GM12878 (cell line): ENCODE results near the gene ARHGAP36. TPM values are rescaled to one million over a fixed set of nuclear protein-coding genes. Genes with fewer than 3 reads are reported as not detected.

Experiments used
- ATAC-seq: fragments of 200-7000 bp; cut with Tn5 transposase; 3 replicates; pipeline ENCODE4 v1.9.1; 2020; ENCODE audit warnings: mild to moderate bottlenecking, moderate library complexity
- BruUV-seq: library from RNA; stranded (reverse); fragments of 400-500 nt; replicated peaks from 2 replicates; lab custom pipeline; 2021; lab: Mats Ljungman, UMichigan
- CTCF ChIA-PET: fragments of 300-600 bp; sonication (Branson Sonifier 250); formaldehyde crosslinking; extraction: SDS; loops from one replicate; lab custom pipeline; 2021; ENCODE audit warnings: inconsistent platforms; lab: Yijun Ruan, JAX
- POLR2A ChIA-PET: fragments of 350-600 bp; formaldehyde crosslinking; extraction: SDS; loops from one replicate; lab custom pipeline; 2021; ENCODE audit warnings: inconsistent platforms; lab: Charles Lee
- RAD21 ChIA-PET: fragments of 300-600 bp; sonication (Branson Sonifier 250); formaldehyde crosslinking; loops from one replicate; lab custom pipeline; 2023; ENCODE audit warnings: antibody characterized with exemption; ENCODE audit not compliant: unreplicated experiment; lab: Charles Lee
- SMC1A ChIA-PET: fragments of 300-600 bp; sonication (Branson Sonifier 250); formaldehyde crosslinking; loops from one replicate; lab custom pipeline; 2023; ENCODE audit not compliant: unreplicated experiment, uncharacterized antibody; lab: Charles Lee
- DNase-seq: peaks from one replicate; pipeline ENCODE4 v3.0.0-alpha.2; 2011; ENCODE audit warnings: low read depth, low spot score
- FAIRE-seq: peaks from 3 replicates; lab custom pipeline; 2011; peaks lifted over from hg19 to GRCh38; lab: Jason Lieb, UNC
- H2AFZ ChIP-seq: 2 replicates; pipeline ENCODE4 v1.6.0; 2011; ENCODE audit warnings: low read depth, low read length, control low read depth; ENCODE audit not compliant: control insufficient read depth
- H3K27ac ChIP-seq: 2 replicates; pipeline ENCODE4 v1.5.1; 2011; ENCODE audit warnings: control low read depth; ENCODE audit not compliant: control insufficient read depth, insufficient read depth
- H3K27me3 ChIP-seq, 2 experiments: replicated peaks in 1 of 2; 2 replicates each; pipeline versions ENCODE4 v1.6.0 to v1.6.1; 2011; ENCODE audit warnings: low read length in 1 of 2; ENCODE audit not compliant: control insufficient read depth in 2 of 2, insufficient read depth in 2 of 2
- H3K36me3 ChIP-seq, 2 experiments: 2 replicates each; pipeline ENCODE4 v1.5.1; 2011; ENCODE audit warnings: low read length in 1 of 2; ENCODE audit not compliant: control insufficient read depth in 2 of 2, insufficient read depth in 2 of 2
- H3K4me1 ChIP-seq: 2 replicates; pipeline ENCODE4 v1.6.1; 2011; ENCODE audit warnings: mild to moderate bottlenecking, low read length, moderate library complexity, mixed read lengths; ENCODE audit not compliant: control insufficient read depth, insufficient read depth
- H3K4me2 ChIP-seq: 2 replicates; pipeline ENCODE4 v1.6.0; 2011; ENCODE audit warnings: control low read depth; ENCODE audit not compliant: control insufficient read depth, insufficient read depth
- H3K4me3 ChIP-seq: fragments of 200-600 bp; sonication (generic); 2 replicates; pipeline ENCODE4 v1.5.1; 2016
- H3K79me2 ChIP-seq: 2 replicates; pipeline ENCODE4 v1.6.0; 2011; ENCODE audit warnings: low read length; ENCODE audit not compliant: control insufficient read depth, insufficient read depth
- H3K9ac ChIP-seq: 2 replicates; pipeline ENCODE4 v1.8.0; 2011; ENCODE audit warnings: low read length, control low read depth, mixed read lengths; ENCODE audit not compliant: control insufficient read depth, insufficient read depth
- H3K9me3 ChIP-seq: replicated peaks from 3 replicates; pipeline ENCODE4 v1.5.1; 2011; ENCODE audit warnings: mild to moderate bottlenecking, low read length; ENCODE audit not compliant: control insufficient read depth, insufficient read depth
- H4K20me1 ChIP-seq: 2 replicates; pipeline ENCODE4 v1.6.0; 2011; ENCODE audit not compliant: control insufficient read depth, insufficient read depth
- ATF7 ChIP-seq: fragments of 450-650 bp; IDR thresholded peaks from 2 replicates; pipeline ENCODE4 v1.6.1; 2016; ENCODE audit warnings: low read depth, mild to moderate bottlenecking
- BCL11A ChIP-seq: IDR thresholded peaks from 2 replicates; pipeline ENCODE4 v1.6.1; 2011; ENCODE audit warnings: low read depth, low read length
- CBX5 ChIP-seq: sonication (generic); IDR thresholded peaks from 2 replicates; pipeline ENCODE4 v1.6.1; 2016; ENCODE audit warnings: low read depth, moderate library complexity, mild to moderate bottlenecking, inconsistent platforms
- CHD1 ChIP-seq: IDR thresholded peaks from 2 replicates; pipeline ENCODE4 v1.6.1; 2012; ENCODE audit warnings: low read depth, low read length, improper control_type of control experiment
- CREB1 ChIP-seq: IDR thresholded peaks from 2 replicates; pipeline ENCODE4 v1.6.1; 2012; ENCODE audit warnings: low read depth, mild to moderate bottlenecking, inconsistent platforms
- NFYB ChIP-seq: IDR thresholded peaks from 2 replicates; pipeline ENCODE4 v1.6.1; 2011; ENCODE audit warnings: low read depth, mild to moderate bottlenecking, low read length, improper control_type of control experiment, moderate library complexity; ENCODE audit not compliant: insufficient read depth
- NR2C1 ChIP-seq: fragments of 450-650 bp; IDR thresholded peaks from 2 replicates; pipeline ENCODE4 v1.6.1; 2017; ENCODE audit warnings: antibody characterized with exemption, mild to moderate bottlenecking, moderate library complexity
- PBX3 ChIP-seq: IDR thresholded peaks from 2 replicates; pipeline ENCODE4 v1.6.1; 2011; ENCODE audit warnings: mild to moderate bottlenecking, low read depth, low read length, moderate library complexity; ENCODE audit not compliant: insufficient replicate concordance
- PKNOX1 ChIP-seq: fragments of 450-650 bp; IDR thresholded peaks from 2 replicates; pipeline ENCODE4 v1.6.1; 2016; ENCODE audit warnings: mild to moderate bottlenecking
- RAD51 ChIP-seq: fragments of 450-650 bp; IDR thresholded peaks from 2 replicates; pipeline ENCODE4 v1.6.1; 2016; ENCODE audit warnings: moderate library complexity, mild to moderate bottlenecking, inconsistent platforms
- SMAD1 ChIP-seq: fragments of 450-650 bp; IDR thresholded peaks from 2 replicates; pipeline ENCODE4 v1.6.1; 2018; ENCODE audit warnings: mild to moderate bottlenecking, low read depth; ENCODE audit not compliant: partially characterized antibody
- STAT1 ChIP-seq: fragments of 450-650 bp; conservative IDR thresholded peaks from 2 replicates; pipeline ENCODE4 v1.6.1; 2014; ENCODE audit warnings: antibody characterized with exemption, mild to moderate bottlenecking
- STAT3 ChIP-seq: IDR thresholded peaks from 2 replicates; pipeline ENCODE4 v1.6.1; 2011; ENCODE audit warnings: low read depth, low read length, improper control_type of control experiment
- TARDBP ChIP-seq: IDR thresholded peaks from 2 replicates; pipeline ENCODE4 v1.6.1; 2016; ENCODE audit warnings: borderline replicate concordance
- TCF7 ChIP-seq: IDR thresholded peaks from 2 replicates; pipeline ENCODE4 v1.6.1; 2014; ENCODE audit warnings: antibody characterized with exemption, borderline replicate concordance
- YBX1 ChIP-seq: fragments of 450-650 bp; IDR thresholded peaks from 2 replicates; pipeline ENCODE4 v1.6.1; 2016; ENCODE audit warnings: antibody characterized with exemption
- ZNF24 ChIP-seq: fragments of 450-650 bp; IDR thresholded peaks from 2 replicates; pipeline ENCODE4 v1.6.1; 2017; ENCODE audit warnings: antibody characterized with exemption, mild to moderate bottlenecking
- WGBS: methylation state at CpG from one replicate; pipeline ENCODE4 v1.1.6; 2016; ENCODE audit warnings: low lambda C conversion rate; ENCODE audit not compliant: insufficient replicate concordance, insufficient coverage; ENCODE audit errors: missing lambda C conversion rate; 5-methylcytosine and 5-hydroxymethylcytosine counted together
- in situ Hi-C: fragments of 300-500 bp; cut with MboI; formaldehyde crosslinking; loops from 9 replicates; pipeline ENCODE4 v1.14.3; 2018; ENCODE audit warnings: mixed read lengths
- intact Hi-C: fragments of 100-400 bp; cut with micrococcal nuclease; formaldehyde crosslinking; loops from one replicate; pipeline ENCODE4 v1.14.2; 2022; ENCODE audit not compliant: unreplicated experiment
- polyA plus RNA-seq, 11 experiments: library from polyadenylated mRNA; depleted of rRNA in 4 of 11; unstranded in 6 of 11; stranded (reverse) in 5 of 11; fragments of >200 nt; fragmentation: Nextera tagmentation in 4 of 11; fragmentation: Illumina TruSeq in 1 of 11; extraction: Ambion mirVana in 4 of 11; extraction: Trizol in 1 of 11; gene quantifications; 1 replicate in 1 of 11; 2 replicates in 10 of 11; pipeline versions ENCODE4 v1.2.1 to v1.2.3, GENCODE V29; 2011 to 2016; ENCODE audit warnings: inconsistent platforms in 2 of 11, missing spikeins in 2 of 11, low read depth in 1 of 11
- total RNA-seq, 4 experiments: library from RNA; depleted of rRNA in 3 of 4; stranded (reverse); fragments of >200 nt in 3 of 4; fragmentation: Illumina TruSeq in 1 of 4; extraction: Trizol in 1 of 4; gene quantifications; 2 replicates each; pipeline versions ENCODE4 v1.2.1 to v1.2.3, GENCODE V29; 2013 to 2021
- TF ChIP-seq, protein P1 (sequence below): IDR thresholded peaks from 2 replicates; pipeline ENCODE4 v1.6.1; 2012; ENCODE audit warnings: low read depth, low read length, improper control_type of control experiment

Gene ARHGAP36
- total and polyA plus RNA-seq, 10 of the 15 experiments (the other 5 are each of a cell fraction or from before 2014, with no cell fraction given), result not detected

DNA sequence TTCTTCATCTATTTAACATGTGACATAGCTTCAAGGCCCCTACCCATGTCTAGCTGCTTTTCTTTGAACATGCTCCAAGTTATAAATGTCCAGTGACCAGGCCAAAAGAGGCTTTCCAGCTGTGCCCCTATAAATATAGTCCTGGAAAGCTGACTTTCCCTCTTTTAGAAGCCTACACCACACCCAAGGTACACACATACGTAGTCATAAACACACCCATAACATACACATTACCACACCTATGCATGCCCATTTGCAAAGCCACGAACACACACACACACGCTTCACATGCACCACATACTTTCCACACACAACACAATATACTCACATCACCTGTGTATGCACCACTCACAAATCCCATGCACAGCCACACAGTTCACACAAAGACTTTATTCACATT, 2.0 kb downstream of the ARHGAP36 start:
- in situ Hi-C loops, result no loop called here
- H3K79me2 ChIP-seq, result no peaks in the 10 kb centered on the region
- ChIA-PET SMC1A (no interaction called here), RAD21 (no interaction called here), CTCF (interaction anchor here (1.3 kb wide), 1 partner anchor 8 kb away, joined by 4 read pairs; no protein-coding TSS in a partner anchor), POLR2A (no interaction called here)
- FAIRE-seq, result no peak
- TF ChIP-seq TARDBP, result no peak
- no peak for TF ChIP-seq STAT3
- no peak for TF ChIP-seq PBX3
- no peak for TF ChIP-seq NR2C1
- H3K9ac ChIP-seq, result no peak overlapping the region
- H3K27me3 ChIP-seq, result no peaks in the 10 kb centered on the region; a peak in 1 of 4 replicates
- no TSS peak for BruUV-seq
- DNase-seq, result no peak
- 5% methylated on average over 3 of the region's 3 CpGs for WGBS
- no peaks in the 10 kb centered on the region for H3K4me1 ChIP-seq
- ATAC-seq, result no peak
- no peaks in the 10 kb centered on the region; the same call in 2 of the 3 replicates for H3K9me3 ChIP-seq
- H4K20me1 ChIP-seq, result no peaks in the 10 kb centered on the region
- H3K27ac ChIP-seq, result no peak overlapping the region
- intact Hi-C loops, result no loop called here
- H3K36me3 ChIP-seq, result no peaks in the 10 kb centered on the region
- no peak overlapping the region for H2AFZ ChIP-seq
- no peak overlapping the region for H3K4me3 ChIP-seq
- no peak overlapping the region for H3K4me2 ChIP-seq

DNA sequence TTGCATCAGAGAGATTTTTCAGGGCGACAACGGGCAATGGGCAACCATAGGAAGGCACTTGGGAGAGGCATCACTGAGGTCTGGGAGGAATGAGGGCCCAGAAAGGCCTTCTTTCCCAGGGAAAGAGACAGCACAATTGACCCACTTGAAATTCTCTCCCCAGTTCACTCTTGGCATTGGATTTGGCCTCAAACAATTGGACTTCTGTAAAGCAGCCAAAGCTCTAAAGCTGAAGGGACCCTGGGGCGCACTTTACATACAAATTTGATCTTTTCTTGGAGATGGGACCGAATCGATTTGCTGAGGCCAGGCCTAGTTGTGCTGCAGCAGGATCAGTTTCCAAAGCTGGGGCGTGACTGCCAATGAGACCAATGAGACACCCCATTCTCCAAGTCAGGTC, 3.2 kb downstream of the ARHGAP36 start:
- CTCF ChIA-PET, result no interaction called here
- RAD21 ChIA-PET, result no interaction called here
- ATAC-seq, result no peak
- POLR2A ChIA-PET, result no interaction called here
- Histone ChIP-seq H2AFZ (no peak overlapping the region), H3K27ac (no peak overlapping the region), H3K4me1 (no peaks in the 10 kb centered on the region), H3K79me2 (no peaks in the 10 kb centered on the region), H3K27me3 (no peaks in the 10 kb centered on the region; a peak in 1 of 4 replicates), H3K4me3 (no peak overlapping the region), H3K9me3 (no peaks in the 10 kb centered on the region; the same call in 2 of the 3 replicates), H3K9ac (no peak overlapping the region), H3K36me3 (no peaks in the 10 kb centered on the region), H4K20me1 (no peaks in the 10 kb centered on the region), H3K4me2 (no peak overlapping the region)
- SMC1A ChIA-PET, result no interaction called here
- no TSS peak for BruUV-seq
- in situ Hi-C loops, result no loop called here
- FAIRE-seq, result no peak
- 12% methylated on average over 6 of the region's 6 CpGs for WGBS
- intact Hi-C loops, result no loop called here
- no peak for DNase-seq
- TF ChIP-seq CREB1, result no peak
- TF ChIP-seq BCL11A, result no peak
- TF ChIP-seq RAD51, result no peak
- TF ChIP-seq, protein P1, sequence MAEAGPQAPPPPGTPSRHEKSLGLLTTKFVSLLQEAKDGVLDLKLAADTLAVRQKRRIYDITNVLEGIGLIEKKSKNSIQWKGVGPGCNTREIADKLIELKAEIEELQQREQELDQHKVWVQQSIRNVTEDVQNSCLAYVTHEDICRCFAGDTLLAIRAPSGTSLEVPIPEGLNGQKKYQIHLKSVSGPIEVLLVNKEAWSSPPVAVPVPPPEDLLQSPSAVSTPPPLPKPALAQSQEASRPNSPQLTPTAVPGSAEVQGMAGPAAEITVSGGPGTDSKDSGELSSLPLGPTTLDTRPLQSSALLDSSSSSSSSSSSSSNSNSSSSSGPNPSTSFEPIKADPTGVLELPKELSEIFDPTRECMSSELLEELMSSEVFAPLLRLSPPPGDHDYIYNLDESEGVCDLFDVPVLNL, result no peak
- TF ChIP-seq TCF7, result no peak
- TF ChIP-seq YBX1, result no peak
- TF ChIP-seq CBX5, result no peak
- no peak for TF ChIP-seq STAT1
- TF ChIP-seq NFYB, result no peak
- TF ChIP-seq ZNF24, result no peak
- no peak for TF ChIP-seq ATF7
- TF ChIP-seq PKNOX1, result no peak
- TF ChIP-seq CHD1, result no peak
- no peak for TF ChIP-seq SMAD1
